AML-193 (cell line): ENCODE data around the gene MUC4.
"Not testable (repeated sequence)": the region's sequence is repeated elsewhere in the genome, so short reads cannot be mapped to it uniquely, and the experiment has no call there.

Experiments used
- DNase-seq, 2 experiments: peaks; one replicate each; lab custom pipeline; 2025; lab: John Stamatoyannopoulos, UW

MUC4 gene

DNA sequence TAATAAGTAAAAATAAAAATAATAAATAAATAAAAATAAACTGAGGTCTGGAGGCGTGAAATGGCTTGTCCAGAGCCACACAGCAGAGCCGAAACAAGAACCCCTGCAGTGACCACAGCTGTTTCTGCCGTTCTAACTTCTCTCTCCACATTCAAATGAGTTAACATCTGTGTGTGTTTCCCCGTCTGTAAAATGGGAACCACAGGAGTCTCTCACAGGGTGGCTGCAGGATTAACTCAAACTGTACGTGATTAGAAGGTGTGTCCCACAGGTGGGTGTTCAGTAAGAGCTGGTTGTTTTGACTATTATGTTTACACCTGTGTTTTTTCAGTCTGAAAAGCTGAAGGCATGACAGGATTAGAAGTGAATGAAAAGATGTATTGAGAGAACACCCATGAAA is 27.0 kb upstream of the MUC4 start:
- DNase-seq = no peak

DNA sequence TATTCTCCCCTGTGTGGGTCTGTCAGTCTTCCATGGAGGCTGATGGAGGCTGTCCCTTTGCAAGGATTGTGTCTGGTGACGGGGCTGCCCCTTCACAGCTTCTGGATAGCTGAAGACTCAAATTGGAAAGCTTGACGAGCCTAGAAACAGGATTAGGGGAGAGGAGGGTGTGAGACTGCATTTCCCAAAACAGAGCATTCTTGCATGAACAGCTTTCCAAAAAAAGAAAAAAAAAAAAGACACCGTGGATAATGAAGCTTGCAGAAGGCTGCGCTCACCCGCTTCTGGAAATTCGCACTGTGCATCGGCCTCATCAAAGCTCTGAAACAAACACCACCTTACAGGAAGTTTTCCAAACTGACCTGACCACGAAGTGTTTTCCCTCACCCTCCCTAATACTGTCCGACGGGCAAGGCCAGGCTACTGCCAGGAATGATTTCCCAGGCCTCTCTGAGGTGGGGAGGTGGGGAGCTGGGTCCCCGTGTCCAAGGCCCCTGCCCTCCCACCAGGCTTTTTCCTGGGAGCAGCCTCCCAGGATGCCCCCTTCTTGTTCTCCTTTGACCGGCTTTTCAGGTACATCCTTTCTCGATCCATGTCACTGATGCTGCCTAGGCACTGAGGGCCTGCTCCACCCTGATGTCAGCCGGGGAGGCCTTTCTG is 24.9 kb upstream of the MUC4 start:
- DNase-seq = no peak

DNA sequence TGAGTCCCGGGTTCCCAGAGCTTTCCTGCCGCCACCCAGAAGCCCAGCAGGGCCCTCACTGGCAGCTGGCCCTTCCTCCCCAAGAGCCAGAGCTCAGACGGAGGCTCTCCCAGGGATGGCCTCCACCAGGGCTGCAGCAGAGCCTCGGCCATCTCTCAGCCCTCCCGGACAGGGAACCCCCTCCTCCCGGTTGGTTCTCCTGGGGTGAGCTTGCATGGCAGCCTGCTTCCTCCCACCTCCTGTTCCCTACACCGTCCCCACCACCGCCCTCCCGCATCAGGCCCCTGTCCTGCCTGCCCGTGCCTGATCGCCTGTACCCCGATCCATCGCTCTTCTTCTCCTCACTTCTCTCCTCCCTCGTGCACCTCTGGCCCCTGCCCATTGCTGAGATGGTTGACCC is 24.1 kb upstream of the MUC4 start:
- no peak for DNase-seq

DNA sequence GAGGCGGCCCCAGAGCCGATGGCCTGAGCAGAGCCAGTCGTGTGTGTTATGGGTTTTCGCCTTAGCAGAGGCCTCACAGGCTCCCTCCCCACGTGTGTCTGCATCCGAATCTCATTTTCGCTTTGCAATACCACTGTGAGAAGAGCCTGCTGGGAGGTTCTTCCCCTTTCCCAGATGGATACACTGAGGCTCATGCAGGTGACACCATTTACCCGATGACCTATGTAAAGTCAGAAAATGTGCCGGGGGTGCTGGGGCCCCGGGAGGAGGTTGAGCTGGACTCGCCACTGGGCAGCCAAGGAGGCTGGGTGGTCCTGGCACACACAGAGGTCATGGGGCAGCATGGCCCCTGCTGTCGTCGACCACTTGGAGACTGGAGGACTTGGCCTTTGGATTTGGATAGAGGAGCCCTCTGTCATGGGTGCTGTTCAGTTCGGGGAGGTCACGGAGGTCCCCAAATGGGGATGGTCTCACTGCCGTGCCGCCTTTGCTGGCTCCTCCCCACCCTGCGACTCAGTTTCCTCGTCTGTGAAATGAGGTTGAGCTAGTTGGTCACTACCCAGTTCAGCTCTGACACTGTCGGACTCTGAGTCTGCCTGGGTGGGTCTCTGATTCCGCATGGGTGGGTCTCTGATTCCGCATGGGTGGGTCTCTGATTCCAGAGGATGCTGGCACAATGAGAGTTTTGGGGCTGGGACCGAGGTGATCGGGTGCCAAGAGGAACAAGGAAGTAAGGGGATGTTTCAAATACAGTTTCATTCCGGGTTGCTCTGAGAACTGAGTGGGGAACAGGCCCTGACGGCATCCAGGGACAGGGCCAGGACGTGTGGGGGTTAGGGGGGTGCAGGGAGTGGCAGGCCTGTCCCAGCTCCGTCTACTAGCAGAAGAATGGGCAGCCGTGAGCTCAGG is 23.2 kb upstream of the MUC4 start:
- DNase-seq = no peak

DNA sequence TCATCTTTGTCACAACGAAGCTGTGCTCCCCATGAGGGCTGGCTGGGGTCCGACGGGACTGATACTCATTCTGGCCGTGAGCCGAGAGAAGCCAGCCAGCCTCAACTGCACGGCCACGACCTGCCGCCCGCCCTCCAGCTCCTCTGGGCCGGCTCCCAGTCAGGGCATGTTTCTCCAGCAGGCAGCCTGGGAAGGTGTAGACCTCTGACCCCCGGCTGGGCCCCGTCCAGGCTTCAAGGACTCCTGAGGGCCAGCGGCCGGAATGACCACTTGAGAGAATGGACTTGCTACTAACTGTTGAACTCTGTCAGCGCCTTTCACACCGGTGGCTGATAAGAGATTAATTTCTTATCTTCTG is 18.1 kb upstream of the MUC4 start:
- no peak for DNase-seq

DNA sequence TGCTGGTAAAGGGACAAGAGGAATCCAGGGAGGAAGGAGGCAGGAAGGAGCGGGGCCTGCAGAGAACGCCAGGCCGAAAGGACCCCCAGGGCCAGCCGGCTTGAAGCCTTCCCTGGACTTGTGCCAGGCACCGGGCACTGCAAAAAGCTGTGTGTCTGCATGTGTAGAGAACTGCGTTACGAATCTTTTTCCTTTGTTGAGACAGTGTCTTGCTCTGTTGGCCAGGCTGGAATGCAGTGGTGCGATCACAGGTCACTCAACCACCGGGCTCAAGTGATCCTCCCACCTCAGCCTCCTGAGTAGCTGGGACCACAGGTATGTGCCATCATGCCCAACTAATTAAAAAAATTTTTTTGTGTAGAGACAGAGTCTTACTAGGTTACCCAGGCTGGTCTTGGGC is 17.0 kb upstream of the MUC4 start:
- no peak for DNase-seq

DNA sequence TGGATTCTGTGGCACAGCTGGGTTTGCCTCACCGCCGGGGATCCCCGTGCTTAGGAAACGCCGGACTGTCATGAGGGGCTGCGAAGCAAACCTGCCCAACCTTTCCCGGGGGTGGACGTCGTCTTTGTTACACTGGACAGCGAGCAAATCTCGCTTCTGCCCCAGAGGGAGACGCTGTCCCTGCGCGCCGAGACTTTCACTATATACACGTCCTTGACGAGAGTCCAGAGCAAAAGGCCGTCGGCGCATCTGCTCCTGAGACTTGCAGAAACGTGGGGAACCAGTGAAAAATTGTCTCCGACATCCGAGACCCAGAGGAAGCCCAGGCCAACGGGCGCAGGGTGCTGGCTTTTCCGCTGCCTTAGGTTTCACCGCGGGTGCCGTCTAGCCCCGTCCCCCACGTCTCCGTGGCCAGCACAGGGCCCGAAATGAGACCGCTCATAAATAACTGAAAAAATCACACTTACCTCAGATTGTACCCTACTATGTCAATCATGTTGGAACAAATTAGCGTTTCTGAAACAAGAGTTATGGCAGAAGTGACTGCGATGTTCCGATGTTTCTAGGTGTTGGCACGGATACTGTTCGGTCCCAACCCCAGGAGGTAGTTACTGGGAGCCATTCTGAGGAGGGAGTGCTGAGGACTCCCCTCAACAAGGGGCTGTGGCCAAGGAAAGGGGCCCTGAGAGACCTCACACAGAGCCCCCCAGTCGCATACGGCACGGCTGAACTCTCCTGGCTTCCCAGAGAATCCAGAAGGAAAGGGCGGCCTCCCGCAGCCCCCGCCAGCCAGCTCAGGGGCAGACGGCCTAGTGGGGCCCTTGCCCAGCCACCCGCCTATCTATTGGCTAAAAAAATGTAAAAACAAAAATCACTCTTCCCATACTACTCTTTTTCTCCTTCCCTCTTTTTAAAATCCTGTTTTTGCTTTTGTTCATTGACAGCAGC is 14.4 kb upstream of the MUC4 start:
- DNase-seq = no peak

DNA sequence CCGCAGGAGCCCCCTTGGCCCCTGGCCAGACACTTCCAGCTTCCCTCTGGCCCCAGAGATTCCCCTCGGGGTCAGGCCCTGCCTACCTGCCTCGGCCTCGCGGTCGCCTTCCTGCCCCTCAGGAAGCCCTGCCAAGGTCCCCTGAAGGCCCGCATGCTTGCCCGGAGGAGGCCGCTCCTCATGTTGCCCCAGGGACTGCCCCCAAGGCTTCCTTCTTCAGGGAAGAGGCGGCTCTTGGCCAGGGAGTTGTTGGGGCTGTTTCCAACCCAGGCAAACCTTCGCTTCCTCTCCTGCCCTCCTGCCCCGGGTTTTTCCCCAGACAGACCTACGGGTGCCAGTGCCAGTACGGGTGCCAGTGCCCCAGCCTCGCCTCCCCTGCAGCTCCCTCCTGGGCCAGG is 13.5 kb upstream of the MUC4 start:
- DNase-seq = no peak

DNA sequence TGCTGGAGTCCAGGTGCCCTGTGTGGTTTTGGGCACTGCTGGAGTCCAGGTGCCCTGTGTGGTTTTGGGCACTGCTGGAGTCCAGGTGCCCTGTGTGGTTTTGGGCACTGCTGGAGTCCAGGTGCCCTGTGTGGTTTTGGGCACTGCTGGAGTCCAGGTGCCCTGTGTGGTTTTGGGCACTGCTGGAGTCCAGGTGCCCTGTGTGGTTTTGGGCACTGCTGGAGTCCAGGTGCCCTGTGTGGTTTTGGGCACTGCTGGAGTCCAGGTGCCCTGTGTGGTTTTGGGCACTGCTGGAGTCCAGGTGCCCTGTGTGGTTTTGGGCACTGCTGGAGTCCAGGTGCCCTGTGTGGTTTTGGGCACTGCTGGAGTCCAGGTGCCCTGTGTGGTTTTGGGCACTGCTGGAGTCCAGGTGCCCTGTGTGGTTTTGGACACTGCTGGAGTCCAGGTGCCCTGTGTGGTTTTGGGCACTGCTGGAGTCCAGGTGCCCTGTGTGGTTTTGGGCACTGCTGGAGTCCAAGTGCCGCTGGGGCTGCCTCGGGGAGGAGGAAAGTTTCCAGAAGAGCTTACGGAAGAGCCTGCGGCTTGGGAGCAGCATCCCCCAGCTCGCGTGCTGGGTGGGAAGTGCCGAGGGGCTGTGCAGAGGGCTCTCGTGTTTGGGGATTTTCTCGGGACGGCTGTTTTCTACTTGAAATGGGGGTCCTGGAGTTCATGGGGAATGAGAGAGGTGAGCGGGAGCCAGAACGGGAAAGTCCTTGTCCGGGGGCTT is 12.9 kb upstream of the MUC4 start:
- not testable (repeated sequence) for DNase-seq

DNA sequence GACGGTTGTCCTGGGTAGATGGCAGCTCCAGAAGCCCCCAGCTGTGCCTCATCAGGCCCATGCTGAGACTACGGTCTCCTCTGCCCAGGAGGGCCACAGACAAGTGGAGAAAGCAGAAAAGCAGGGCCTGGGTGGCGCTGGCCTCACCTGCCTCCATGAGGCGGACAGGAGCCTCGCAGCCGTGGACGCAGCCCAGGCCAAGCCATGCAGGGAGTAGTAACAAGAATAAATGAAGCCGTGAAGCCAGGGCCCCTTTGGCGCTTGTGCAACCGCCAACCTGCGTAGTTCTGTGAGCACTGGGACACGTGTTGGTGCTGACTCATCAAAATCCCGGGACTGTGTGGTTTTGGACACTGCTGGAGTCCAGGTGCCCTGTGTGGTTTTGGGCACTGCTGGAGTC is 12.3 kb upstream of the MUC4 start:
- no peak for DNase-seq

DNA sequence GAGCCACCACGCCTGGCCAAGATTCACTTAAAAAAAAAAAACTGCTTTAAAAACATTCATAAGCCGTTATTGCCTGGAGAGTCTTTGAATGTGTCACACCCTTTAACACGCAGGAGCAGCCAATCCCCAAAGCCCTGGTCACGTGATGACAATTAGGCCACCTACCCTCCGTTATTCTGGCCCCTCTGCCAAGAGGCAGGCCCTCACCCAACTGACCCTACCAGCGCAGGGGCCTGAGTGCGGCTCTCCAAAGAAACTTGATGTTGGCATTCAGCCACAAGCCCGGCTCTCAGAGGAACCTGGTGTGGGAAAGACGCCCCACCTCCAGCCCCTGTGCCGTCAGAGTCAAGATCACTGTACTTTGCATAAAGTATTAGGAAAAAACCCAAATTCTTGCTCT is 11.6 kb upstream of the MUC4 start:
- DNase-seq = no peak

DNA sequence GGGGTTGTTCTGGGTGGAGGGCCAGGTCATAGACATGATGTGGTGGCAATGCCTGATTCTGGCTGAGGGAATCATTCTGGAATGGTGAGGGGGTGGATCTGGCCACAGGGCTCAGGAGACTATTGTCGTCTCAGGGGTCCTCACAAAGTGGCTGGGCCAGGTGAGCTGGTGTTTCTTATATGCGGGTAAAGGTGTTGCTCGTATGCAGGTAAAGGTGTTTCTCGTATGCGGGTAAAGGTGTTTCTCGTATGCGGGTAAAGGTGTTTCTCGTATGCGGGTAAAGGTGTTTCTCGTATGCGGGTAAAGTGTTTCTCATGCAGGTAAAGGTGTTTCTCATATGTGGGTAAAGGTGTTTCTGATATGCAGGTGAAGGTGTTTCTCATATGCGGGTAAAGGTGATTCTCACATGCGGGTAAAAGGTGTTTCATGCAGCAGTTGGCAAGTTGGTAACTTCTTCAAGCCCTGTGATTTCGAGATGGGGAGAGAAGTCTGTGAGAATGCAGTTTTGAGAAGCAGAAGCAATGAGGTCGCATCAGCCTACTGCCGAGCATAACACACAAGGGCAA is 10.5 kb upstream of the MUC4 start:
- no peak for DNase-seq

DNA sequence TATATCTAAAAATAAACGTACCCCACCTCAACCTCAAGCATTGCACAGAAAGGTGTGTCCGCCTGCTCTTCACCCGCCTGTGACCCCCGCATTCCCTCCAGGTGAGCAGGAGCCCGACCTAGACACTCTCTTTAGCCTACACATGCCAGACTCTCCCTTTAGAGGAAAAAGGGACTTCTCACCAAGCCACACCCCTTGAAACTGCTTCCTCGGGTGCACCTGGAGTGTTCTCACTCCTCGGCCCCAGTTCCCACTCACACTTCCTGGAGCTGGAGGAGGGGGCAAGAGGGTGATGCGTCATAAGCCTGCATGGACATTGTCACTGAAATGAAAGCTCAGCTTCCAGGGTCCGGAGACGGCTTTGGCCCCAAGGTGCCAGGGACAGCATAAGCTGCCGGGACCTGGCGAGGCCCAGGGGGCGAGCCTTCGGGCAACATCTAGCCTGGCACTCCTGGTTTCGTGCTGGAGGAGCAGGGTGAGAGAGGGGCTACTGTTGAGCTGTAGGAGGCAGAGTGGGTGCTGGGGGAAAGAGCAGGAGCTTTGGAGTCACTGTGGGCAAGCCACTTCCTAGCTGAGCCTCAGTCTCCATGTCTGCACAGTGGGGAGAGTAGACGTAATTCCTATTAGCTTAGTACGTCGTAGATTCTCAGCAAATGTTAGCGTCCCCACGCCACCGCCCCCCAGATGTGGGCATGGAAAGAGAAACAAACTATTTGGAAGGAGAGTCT is 9.8 kb upstream of the MUC4 start:
- no peak for DNase-seq

DNA sequence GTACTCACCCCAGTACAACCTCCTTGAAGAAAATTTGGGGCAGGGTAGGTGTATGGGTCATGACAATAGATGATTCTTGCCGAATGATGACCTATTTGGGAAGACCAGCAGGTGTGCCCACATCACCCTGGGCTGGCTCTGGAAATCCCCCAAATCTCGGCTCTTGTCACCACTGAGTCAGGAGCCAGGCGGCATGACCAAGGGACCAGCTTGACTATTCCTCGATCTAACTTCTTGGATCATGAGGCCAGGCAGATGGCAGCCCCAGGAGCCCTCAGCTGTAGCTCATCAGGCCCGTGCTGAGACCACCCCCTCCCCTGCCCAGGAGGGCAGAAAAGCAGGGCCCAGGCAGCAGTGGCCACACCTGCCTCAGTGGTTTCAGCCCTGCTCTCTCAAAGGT is 9.2 kb upstream of the MUC4 start:
- no peak for DNase-seq

DNA sequence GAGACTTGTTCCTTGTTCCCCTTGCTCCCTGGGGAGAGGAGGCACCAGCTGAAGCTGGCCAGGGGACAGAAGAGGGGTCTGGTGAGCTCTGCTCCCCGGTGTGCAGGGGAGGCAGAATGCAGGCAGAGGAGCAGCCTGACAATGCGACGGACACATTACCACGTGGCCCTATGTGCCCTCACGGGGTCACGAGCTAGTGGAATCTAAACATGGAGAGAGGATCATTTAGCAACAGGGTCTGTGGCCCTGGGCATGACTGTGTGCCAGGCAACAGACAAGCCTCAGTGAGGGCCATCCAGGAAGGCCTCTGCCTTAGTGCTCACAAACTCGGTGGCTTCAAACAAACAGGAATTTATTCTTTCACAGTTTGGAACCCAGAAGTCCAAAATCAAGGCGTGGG is 8.5 kb upstream of the MUC4 start:
- no peak for DNase-seq

DNA sequence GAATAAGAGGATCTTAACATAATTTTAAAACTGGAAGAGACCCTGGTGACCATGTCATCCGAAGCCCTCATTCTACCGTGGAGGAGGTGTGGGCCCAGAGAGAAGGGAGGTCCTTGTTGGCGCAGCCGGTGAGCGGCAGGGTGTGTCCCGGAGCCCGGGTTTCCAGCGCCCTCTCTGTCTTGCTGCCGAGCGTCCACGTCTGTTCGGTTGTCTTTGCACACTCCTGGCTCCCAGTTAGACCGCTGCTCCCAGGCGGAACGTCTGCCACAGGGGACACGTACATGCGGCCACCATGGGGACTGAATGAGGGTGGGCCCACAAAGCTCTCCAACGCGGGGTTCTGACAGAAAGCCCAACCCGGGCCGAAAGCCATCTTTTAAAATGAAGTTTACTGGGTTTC is 6.6 kb upstream of the MUC4 start:
- DNase-seq = no peak

DNA sequence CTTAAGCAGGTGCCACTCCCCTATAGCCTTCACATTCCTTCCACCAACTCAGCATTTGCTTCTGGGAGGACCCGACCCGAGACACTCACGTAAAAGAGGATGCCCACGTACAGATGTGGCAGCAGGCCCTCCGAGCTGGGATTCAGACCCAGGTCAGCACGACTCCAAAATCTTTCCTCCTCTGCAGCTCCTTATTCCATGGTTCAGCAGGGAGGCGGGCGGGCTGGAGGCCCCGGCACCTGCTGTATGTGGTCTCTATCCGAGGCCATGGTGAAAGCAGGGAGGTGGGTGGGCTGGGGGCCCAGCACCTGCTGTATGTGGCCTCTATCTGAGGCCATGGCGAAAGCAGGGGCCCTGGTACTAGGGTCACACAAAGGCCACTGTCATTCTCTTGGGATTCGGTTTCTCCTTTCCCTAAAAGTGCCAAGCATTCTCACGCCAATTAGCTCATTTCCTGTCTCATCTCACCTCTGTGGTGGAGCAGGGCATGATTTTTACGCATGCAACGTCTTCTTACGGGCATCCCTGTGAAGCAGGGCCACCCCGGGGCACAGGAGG is 5.9 kb upstream of the MUC4 start:
- no peak for DNase-seq

DNA sequence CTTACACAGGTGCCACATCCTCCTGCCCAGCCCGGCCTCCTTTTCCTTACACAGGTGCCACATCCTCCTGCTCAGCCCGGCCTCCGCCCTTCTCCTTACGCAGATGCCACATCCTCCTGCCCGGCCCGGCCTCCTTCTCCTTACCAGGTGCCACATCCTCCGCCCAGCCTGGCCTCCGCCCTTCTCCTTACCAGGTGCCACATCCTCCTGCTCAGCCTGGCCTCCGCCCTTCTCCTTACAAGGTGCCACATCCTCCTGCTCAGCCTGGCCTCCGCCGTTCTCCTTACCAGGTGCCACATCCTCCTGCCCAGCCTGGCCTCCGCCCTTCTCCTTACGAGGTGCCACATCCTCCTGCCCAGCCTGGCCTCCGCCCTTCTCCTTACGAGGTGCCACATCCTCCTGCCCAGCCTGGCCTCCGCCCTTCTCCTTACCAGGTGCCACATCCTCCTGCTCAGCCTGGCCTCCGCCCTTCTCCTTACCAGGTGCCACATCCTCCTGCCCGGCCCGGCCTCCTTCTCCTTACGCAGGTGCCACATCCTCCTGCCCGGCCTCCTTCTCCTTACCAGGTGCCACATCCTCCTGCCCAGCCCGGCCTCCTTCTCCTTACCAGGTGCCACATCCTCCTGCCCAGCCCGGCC is 4.7 kb upstream of the MUC4 start:
- DNase-seq = not testable (repeated sequence)

DNA sequence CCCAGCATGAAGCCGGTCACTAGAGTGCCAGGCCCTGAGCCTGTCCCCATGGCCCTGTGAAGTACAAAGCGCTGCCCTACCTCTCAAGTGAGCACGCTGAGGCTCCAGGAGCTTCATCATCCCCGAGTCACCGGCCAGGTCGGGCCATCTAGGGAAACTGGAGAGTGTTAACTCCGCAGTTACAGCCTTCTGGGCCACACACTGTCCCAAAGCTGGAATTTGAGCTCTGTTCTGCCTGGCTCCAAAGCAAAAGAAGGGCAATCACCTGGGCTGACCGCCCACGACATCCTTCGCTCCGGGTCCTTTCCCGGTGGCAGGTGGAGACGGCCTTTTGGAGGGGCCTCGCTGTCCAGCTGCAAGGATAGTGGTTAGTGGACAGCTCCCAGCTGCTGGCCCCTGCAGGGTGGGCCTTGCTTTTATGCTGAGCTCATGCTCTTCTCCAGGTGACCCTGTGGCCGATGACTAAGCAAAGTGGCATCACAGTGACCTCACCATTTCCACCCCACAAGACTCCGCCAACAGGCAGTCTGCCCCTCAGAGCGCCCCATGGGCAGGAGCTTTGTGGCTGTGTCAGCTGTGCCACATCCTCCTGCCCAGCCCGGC is 3.5 kb upstream of the MUC4 start:
- no peak for DNase-seq
